Neural crest cell (in vitro differentiated cells): ENCODE results near the gene COLQ. TPM values are rescaled to one million over a fixed set of nuclear protein-coding genes. Genes with fewer than 3 reads are reported as not detected.
A peak's percentile ranks its signal among the peaks of the same experiment; 100 is the strongest.

ENCODE experiments used
- DNase-seq: peaks from one replicate; pipeline ENCODE4 v3.0.0; 2021; ENCODE audit warnings: low read depth, mixed read lengths, low spot score
- H3K27ac Mint-ChIP-seq: one replicate; pipeline ENCODE4 v1.8.0; 2021; ENCODE audit warnings: mild to moderate bottlenecking, mixed read lengths; ENCODE audit not compliant: unreplicated experiment
- H3K27me3 Mint-ChIP-seq: 2 replicates; pipeline ENCODE4 v1.8.0; 2021; ENCODE audit warnings: low read depth, mild to moderate bottlenecking, mixed read lengths
- H3K36me3 Mint-ChIP-seq: 2 replicates; pipeline ENCODE4 v1.8.0; 2021; ENCODE audit warnings: low read depth, mild to moderate bottlenecking, mixed read lengths
- H3K4me1 Mint-ChIP-seq: 2 replicates; pipeline ENCODE4 v1.8.0; 2021; ENCODE audit warnings: mixed read lengths
- H3K4me3 Mint-ChIP-seq: one replicate; pipeline ENCODE4 v1.8.0; 2021; ENCODE audit warnings: mild to moderate bottlenecking, mixed read lengths
- H3K9me3 Mint-ChIP-seq: 2 replicates; pipeline ENCODE4 v1.8.0; 2021; ENCODE audit warnings: mixed read lengths
- long read RNA-seq: library from polyadenylated mRNA; unstranded; transcript quantifications from one replicate; pipeline ENCODE4 v2.0.0, GENCODE V29; 2020
- total RNA-seq: library from RNA; stranded (reverse); gene quantifications from 2 replicates; pipeline ENCODE4 v1.2.1, GENCODE V29; 2021
- TF ChIP-seq, protein P1 (sequence below): fragments of 200-600 bp; sonication (generic); conservative IDR thresholded peaks from 2 replicates; pipeline ENCODE4 v1.5.0; 2021; ENCODE audit warnings: antibody characterized with exemption, mild to moderate bottlenecking

Gene COLQ
- total RNA-seq, result 2.8 and 3.2 TPM in 2 replicates
- long read RNA-seq, result 0 reads

- DNase-seq, result no peak
- Mint-ChIP-seq H3K36me3 (no peaks in the 10 kb centered on the region), H3K4me1 (peaks cover 5% of the 10 kb centered on the region), H3K27me3 (no peaks in the 10 kb centered on the region), H3K4me3 (no peak within 1 kb of the TSS), H3K9me3 (no peaks in the 10 kb centered on the region), H3K27ac (no peak within 1 kb of the TSS)
- TF ChIP-seq, protein P1, sequence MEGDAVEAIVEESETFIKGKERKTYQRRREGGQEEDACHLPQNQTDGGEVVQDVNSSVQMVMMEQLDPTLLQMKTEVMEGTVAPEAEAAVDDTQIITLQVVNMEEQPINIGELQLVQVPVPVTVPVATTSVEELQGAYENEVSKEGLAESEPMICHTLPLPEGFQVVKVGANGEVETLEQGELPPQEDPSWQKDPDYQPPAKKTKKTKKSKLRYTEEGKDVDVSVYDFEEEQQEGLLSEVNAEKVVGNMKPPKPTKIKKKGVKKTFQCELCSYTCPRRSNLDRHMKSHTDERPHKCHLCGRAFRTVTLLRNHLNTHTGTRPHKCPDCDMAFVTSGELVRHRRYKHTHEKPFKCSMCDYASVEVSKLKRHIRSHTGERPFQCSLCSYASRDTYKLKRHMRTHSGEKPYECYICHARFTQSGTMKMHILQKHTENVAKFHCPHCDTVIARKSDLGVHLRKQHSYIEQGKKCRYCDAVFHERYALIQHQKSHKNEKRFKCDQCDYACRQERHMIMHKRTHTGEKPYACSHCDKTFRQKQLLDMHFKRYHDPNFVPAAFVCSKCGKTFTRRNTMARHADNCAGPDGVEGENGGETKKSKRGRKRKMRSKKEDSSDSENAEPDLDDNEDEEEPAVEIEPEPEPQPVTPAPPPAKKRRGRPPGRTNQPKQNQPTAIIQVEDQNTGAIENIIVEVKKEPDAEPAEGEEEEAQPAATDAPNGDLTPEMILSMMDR, result no peak
These were observed at the start of gene COLQ for GRCh38 chr3:15521573-15521965. Gene COLQ (minus strand): TSS chr3:15521706. CDS start chr3:15521625, 81 bp downstream.

- H3K4me3 Mint-ChIP-seq, result no peak overlapping the region
- no peaks in the 10 kb centered on the region for H3K9me3 Mint-ChIP-seq
- no peak for DNase-seq
- TF ChIP-seq, protein P1, result no peak
- H3K27ac Mint-ChIP-seq, result no peak overlapping the region
- H3K36me3 Mint-ChIP-seq, result peaks cover 5% of the 10 kb centered on the region
- H3K4me1 Mint-ChIP-seq, result no peaks in the 10 kb centered on the region
- H3K27me3 Mint-ChIP-seq, result no peaks in the 10 kb centered on the region
These were observed 41.7 kb upstream of the COLQ start for GRCh38 chr3:15563190-15563589.

DNA sequence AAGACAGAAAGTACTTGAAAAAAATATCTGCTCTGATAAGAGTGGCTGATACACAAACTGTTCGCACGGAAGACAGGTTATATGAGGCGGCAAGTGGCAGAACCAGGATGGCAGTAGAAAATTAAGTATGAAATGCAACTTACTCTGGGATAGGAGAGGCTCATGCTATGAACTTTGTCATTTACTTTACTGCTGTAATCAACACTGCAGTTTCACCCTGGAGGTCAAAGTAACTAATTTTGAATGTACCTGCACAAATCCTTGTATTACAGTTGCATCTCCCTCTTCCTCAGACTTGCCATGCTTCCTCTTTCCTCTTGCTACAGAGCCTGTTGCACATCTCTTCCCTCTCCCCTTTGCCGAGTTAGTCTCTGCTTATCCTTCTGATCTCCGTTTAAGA is 41.1 kb upstream of the COLQ start:
- H3K27ac Mint-ChIP-seq, result no peak overlapping the region
- H3K4me3 Mint-ChIP-seq, result no peak overlapping the region
- TF ChIP-seq, protein P1, result no peak
- H3K9me3 Mint-ChIP-seq, result no peaks in the 10 kb centered on the region
- H3K27me3 Mint-ChIP-seq, result no peaks in the 10 kb centered on the region
- DNase-seq, result no peak
- H3K4me1 Mint-ChIP-seq, result peaks cover 3% of the 10 kb centered on the region
- peaks cover 2% of the 10 kb centered on the region for H3K36me3 Mint-ChIP-seq

- H3K27me3 Mint-ChIP-seq, result no peaks in the 10 kb centered on the region
- no peaks in the 10 kb centered on the region for H3K9me3 Mint-ChIP-seq
- H3K27ac Mint-ChIP-seq, result no peak overlapping the region
- no peak for DNase-seq
- H3K4me1 Mint-ChIP-seq, result peaks cover 6% of the 10 kb centered on the region
- TF ChIP-seq, protein P1, result no peak
- H3K36me3 Mint-ChIP-seq, result no peaks in the 10 kb centered on the region
- no peak overlapping the region for H3K4me3 Mint-ChIP-seq
These were observed 37.1 kb upstream of the COLQ start for GRCh38 chr3:15558581-15558980.

- TF ChIP-seq, protein P1, result peak; percentile 78
- H3K4me3 Mint-ChIP-seq, result no peak overlapping the region
- no peak overlapping the region for H3K27ac Mint-ChIP-seq
- peak; percentile 39 for DNase-seq
- H3K27me3 Mint-ChIP-seq, result no peaks in the 10 kb centered on the region
- H3K36me3 Mint-ChIP-seq, result no peaks in the 10 kb centered on the region
- peaks cover 6% of the 10 kb centered on the region for H3K4me1 Mint-ChIP-seq
- H3K9me3 Mint-ChIP-seq, result no peaks in the 10 kb centered on the region
These were observed 36.0 kb upstream of the COLQ start for GRCh38 chr3:15557511-15557946.

GRCh38 chr3:15556512-15556911 is 35.0 kb upstream of the COLQ start:
- TF ChIP-seq, protein P1, result no peak
- Mint-ChIP-seq H3K27me3 (no peaks in the 10 kb centered on the region), H3K27ac (no peak overlapping the region), H3K4me1 (peaks cover 6% of the 10 kb centered on the region), H3K36me3 (no peaks in the 10 kb centered on the region), H3K4me3 (no peak overlapping the region), H3K9me3 (no peaks in the 10 kb centered on the region)
- DNase-seq, result no peak
